SK-MEL-5 (cell line): ENCODE data around the gene TARS1. TPM values are rescaled to one million over a fixed set of nuclear protein-coding genes. Genes with fewer than 3 reads are reported as not detected.

Source experiments
- DNase-seq: peaks from one replicate; pipeline ENCODE4 v3.0.0-alpha.2; 2016; ENCODE audit warnings: low read depth, low spot score
- in situ Hi-C: cut with HindIII; loops from 2 replicates; pipeline ENCODE4 v1.10.0; 2016; ENCODE audit warnings: low sequenced_read_pairs, high pct_unique_total_duplicates, low pct_unique_long_range_greater_than_20kb
- total RNA-seq: library from RNA; depleted of rRNA; stranded (reverse); fragments of >200 nt; shearing (Covaris generic); gene quantifications from 2 replicates; pipeline ENCODE4 v1.2.3, GENCODE V29; 2014

Gene TARS1
- total RNA-seq, 1 experiment from 2014 or later = 595 TPM

DNA sequence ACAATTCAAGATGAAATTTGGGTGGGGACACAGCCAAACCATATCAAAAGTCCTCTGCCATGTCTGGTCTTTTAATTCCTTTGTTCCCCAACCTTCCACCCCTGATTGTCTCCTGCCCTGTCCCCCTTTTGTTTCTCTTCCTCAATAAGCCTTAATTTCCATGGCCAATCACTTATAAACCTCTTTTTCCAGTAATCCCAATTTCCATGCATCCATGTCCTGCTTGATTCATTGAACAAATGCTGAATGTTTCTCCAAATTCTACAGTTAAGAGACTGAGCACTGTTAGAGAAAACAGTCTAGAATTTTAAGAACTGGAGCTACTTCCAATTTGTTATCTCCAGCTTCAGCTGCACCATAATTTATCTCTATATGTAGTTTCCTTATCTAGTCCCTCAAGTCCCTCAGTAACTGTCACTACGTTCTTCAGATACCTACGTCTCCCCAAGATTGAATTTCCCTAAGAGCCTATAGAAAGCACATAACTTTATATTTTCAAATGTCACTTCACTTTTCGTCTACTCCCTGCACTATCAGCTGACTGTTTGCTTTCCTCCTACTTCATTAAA lies 34.2 kb downstream of the TARS1 start:
- DNase-seq = no peak
- in situ Hi-C loops = no loop called here

DNA sequence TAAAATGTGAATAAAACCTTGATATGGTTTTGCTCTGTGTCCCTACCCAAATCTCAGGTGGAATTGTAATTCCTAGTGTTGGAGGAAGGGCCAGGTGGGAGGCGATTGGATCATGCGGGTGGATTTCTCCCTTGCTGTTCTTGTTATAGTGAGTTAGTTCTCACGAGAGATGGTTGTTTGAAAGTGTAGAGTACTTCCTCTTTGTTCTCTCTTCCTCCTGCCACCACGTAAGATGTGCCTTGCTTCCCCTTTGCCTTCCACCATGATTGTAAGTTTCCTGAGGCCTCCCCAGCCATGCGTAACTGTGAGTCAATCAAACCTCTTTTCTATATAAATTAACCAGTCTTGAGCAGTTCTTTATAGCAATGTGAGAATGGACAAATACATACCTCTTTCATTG lies 34.9 kb downstream of the TARS1 start:
- in situ Hi-C loops = no loop called here
- no peak for DNase-seq

DNA sequence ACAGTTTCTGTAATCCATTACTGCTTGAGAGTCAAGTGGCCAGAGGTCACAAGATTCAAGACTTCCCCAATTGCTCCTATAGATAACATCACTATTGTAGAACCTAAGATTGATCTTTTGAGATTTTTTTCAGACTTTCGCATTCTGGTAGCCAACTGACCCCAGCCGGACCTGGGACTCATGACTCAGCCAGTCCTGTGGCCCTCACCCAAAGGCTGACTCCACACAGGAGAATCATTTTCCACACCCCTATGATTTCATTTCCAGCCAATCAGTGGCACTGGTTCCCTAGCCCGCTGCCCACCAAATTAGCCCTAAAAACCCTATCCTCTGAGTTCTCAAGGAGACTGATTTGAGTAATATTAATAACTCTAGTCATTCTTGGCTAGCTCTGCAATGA lies 36.2 kb downstream of the TARS1 start:
- in situ Hi-C loops = no loop called here
- no peak for DNase-seq

DNA sequence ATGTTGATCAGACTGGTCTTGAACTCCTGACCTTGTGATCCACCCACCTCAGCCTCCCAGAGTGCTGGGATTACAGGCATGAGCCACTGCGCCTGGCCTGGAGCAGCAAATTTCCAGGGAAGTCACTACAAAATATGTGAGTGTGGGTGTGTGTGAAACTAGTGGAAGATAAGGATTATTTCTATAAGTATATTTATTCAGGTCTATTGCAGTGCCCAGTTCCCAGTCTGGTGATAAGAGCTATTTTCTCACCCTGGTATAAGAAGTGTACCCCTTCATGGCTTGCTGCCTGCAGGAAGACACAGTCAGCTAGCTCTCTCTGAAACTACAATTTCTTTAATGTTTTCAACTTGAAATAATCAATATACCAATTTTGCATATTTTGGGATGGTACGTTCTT lies 37.1 kb downstream of the TARS1 start:
- DNase-seq = no peak
- in situ Hi-C loops = no loop called here

DNA sequence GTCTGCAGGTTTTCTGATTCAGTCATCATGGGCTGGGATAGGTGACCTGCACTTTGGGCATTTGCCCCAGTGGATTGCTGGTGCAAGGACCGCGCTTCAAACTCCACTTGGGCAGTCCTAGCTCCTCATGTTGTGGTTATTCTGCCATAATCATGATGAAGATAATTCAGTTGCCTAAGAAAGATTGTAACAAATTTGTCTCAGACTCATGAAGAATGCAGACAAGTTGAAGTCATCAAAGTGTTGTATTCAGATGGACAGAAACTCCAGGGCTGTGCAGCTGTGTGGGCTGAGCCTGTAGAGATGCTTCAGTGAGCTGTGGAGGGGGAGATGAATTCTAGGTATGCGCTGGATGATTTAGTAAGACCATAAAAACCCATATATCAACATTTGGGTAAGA lies 38.5 kb downstream of the TARS1 start:
- DNase-seq = no peak
- in situ Hi-C loops = no loop called here

DNA sequence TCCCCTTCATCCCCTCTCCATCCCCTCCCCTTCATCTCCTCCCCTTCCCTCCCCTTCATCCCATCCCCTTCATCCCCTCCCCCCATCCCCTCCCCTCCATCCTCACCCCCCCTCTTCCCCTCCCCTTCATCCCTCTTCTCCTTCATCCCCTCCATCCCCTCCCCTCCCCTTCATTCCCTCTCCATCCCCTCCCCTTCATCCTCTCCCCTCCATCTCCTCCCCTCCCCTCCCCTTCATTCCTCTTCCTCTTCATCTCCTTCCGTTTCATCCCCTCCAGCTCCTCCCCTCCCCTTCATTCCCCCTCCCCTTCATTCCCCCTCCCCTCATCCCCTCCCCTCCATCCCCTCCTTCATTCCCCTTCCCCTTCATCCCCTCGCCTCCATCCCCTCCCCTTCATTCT lies 40.1 kb downstream of the TARS1 start:
- in situ Hi-C loops = no loop called here
- DNase-seq = no peak

DNA sequence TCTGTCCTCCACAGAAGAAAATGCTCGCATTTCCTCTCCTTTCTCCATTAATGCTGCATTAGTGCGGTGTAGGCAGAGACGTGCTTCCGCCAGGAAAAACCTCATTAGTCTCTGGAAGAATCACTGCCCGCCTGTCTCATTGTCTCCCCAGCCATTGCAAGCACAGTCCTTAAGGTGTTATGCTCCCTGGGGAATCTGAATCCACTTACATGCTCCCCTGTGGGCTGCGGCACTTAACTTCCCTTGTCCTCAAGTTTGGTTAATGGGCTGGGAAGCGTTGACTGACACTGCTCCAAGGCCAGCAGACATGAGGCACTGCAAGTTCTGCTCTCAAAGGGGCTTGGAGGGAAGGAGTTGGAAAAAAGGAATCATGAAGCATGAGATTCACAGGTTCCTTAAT lies 41.6 kb downstream of the TARS1 start:
- in situ Hi-C loops = no loop called here
- DNase-seq = no peak

DNA sequence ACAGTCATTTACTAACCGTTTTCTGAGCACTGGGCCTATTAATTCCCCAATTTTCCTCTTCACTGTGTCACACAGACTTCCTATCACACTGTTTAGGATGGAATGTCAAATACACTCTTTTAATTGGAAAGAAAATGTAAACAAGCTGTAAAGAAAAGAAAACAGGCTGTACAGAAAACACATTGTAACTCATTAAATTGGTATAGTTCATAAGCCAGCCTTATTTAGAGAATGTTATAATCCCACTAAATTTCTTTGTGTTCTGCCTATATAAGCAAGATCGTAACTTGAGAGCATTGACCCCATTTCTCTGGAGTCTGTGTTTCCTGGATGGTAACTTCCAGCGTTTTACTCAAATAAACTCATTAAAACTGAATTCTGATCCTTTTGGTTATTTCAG lies 46.5 kb downstream of the TARS1 start:
- in situ Hi-C loops = no loop called here

DNA sequence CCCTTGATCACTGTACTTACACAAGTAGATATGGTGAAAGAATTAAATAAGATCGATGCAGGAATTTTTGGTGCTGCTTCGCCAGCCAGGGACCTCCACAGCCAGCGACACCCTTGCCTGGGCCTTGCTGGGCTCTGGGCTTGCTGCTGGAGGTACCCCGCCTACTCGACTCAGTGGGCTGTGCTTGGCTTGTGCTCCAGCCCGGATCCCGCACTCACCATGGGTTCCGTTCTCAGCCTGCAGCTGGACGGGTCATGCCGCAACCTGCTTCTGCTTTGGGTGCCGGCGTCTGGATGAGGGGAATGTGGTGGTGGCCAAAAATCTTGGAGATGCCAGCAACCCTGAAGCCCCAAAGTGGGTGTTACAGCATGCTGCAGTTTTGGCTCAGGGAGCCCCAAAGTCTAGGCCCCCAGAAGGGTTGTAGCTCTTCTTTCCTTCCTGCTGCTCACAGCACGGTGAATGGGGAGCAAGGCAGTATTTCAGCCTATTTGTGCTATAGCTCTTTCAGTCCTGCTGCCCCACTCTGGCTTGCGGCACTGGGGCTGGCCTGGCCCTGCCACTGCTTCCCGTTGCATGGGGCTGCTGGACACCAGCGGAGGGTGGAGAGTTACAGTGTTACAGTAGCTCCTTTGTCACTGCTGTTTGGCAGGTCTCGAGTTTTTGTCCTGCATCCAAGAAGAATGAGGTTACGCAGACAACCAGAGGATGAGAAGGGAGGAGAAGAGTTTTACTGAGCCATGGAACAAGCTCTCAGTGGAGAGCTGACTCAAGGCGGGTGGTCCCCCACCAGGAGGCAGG lies 48.0 kb downstream of the TARS1 start:
- in situ Hi-C loops = no loop called here
- DNase-seq = peak; percentile 33

More for the DNA sequence above, 46.5 kb downstream of the TARS1 start:
- DNase-seq = no peak

DNA sequence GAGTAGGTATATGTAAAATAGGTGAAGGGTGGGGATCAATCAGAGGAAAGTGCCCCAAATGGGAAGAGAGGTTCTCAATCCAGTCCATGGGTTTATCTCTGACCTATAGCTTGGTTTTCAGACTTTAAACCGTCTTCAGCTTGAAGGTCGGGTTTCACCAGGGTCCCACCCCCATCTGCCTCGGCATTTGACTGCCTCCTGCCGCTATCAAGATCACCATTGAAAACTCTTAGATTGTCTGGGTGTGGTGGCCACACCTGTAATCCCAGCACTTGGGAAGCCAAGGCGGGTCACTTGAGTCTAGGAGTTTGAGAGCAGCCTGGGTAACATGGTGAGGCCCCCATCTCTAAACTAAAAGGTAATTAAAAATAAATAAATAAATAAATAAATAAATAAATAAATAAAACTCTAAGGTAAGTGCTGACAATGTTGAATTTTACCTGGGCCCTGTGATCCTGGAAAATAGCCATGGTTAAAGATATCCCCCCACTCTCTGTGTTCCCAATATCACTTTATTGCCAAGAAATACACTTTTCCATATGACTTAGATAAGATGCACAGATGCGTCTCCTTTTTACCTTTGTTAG lies 48.8 kb downstream of the TARS1 start:
- in situ Hi-C loops = no loop called here
- DNase-seq = no peak

DNA sequence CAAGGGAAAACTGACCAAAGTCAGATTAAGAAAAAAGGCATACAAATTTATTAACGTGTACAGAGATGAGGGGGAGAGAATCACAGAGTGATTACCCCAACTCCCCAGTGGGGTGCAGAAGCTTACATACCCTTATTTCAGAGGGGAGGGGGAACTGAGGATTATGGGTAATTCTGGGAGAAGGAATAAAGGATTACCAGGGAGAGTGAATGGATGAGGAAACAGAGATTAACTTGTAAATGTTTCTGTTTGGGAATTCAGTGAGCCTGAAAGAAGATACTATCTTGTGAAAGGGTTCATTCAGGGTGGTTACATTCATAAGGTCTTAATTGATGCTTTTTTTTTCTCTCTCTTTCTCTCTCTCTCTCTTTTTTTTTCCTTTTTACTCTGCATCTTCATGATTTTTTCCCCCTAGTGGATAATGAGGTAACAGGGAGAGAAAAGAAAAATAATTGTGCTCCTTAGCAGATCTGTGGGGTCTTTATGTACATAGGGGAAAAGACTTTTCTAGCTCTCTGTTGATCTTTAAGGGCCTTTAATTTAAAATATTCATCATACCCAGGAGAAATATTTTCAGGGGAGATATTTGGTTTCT lies 49.4 kb downstream of the TARS1 start:
- in situ Hi-C loops = no loop called here
- DNase-seq = peak; percentile 80

DNA sequence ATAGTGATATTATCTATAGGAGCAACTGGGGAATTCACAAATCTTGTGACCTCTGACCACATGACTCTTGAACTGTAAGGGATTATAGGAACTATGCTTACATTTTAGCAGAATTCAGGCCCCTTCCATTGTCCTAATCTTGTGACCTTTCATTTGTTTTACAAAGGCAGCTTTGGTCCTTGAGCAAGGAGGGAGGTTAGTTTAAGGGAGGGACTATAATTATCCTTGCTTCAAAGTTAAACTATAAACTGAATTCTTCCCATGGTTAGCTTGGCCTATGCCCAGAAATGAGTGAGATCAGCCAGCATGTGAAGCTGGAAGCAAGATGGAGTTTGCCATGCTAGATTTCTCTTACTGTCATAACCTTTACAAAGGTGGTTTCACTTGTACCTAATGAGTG lies 51.2 kb downstream of the TARS1 start:
- in situ Hi-C loops = no loop called here
- peak; percentile 78 for DNase-seq

DNA sequence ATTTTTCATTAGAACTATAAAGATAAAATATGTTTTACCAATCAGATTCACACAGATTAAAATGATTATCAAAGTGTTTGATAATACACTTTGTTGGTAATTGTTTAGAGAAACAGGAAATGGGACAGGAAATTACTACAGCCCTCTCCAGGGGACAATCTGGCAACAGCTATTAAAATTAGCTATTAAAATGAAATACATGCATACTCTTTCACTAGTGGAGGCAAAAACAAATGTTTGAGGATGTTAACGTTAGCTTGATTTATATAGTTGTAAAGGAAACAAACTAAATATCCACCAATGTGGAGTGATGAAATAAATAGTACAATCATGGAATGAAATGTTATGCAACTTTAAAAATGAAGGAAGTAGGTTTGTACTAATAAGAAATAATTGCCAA lies 53.7 kb downstream of the TARS1 start:
- in situ Hi-C loops = no loop called here
- DNase-seq = no peak

DNA sequence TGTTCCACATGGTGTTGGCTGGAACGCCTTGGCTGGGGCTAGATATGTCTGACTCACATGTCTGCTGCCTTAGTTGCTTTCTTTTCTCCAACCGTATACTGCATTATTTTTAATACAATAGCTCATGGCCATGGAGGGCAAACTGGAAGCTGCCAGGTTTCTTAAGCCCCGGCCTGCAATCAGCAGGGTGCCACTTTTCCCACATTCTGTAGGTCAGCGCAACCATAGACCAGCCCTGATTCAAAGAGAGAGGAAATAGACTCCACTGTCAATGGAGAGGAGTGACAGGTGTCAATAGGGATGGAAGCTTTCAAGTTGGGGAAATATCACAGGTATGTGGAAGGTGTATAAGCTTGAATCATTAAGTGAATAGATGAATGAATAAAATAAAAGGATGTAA lies 60.5 kb downstream of the TARS1 start:
- in situ Hi-C loops = no loop called here
- no peak for DNase-seq

DNA sequence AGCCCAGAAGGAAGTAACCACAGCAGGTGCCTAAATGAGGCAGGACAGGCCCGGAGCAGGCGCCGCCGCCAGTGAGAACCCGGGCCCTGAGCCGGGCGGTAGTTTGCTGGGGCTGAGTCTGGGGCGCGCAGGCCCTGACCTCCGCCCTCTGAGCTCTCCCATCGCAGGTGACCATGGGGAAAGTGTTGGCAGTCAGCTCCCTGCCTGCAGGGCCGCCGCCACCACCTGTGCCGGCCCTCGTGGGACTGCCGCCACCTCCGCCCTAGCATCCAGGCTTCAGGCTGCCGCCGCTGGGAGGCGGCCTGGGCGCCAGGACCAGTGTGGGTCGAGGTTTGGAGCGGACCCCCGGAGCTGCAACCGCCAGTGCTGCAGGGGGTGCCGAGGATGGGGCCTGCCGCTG lies 61.1 kb downstream of the TARS1 start:
- no peak for DNase-seq
- in situ Hi-C loops = no loop called here

DNA sequence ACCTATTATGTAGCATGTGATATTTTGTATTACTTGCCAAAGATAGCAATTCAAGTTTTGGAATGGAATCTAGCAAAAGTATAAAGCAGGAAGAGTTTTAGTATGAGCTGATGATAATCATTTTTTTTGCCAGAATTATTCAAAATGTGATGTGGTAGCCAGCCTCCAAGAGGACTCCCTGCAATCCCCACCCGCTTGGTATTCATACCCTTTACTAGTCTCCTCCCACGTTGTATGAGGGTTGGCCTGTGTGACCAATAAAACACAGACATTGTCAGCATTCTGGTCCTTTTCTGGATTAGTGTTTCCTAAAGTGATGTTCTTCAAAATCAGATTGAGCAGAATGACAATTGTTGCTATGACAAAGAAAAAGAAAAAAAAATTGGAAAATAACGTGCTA lies 63.8 kb downstream of the TARS1 start:
- DNase-seq = no peak
- in situ Hi-C loops = no loop called here

DNA sequence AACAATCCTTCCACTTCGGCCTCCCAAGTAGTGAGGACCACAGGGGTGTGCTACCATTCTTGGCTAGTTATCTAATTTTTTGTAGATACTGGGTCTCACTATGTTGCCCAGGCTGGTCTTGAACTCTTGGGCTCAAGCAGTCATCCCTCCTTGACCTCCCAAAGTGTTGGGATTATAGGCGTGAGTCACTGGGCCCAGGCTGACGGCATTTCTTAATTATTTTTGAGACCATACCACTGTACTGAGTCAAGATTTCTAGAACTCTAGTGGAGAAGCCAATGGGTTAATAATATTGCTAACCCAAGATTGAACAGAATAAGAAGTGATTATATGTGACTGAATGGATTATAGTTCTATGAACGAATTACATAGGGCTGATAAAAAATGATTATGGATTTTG lies 66.7 kb downstream of the TARS1 start:
- no peak for DNase-seq
- in situ Hi-C loops = no loop called here

DNA sequence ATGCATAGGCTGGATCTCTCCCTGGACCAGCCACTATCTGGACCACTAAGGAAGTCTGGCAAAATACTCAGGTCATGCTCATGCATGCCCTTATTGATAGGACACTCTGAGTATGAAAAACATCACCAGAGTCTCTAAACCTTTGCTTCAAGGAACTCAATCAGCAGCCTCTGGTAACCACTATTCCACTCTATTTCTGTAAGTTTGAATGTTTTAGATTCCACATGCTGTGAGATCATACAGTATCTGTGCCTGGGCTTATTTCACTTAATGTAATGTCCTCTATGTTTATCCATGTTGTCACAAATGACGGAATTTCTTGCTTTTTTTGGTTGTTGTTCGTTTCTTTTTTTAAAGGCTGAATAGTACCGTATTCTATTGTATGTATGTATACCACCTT lies 68.3 kb downstream of the TARS1 start:
- no peak for DNase-seq
- in situ Hi-C loops = no loop called here
